ENCODE data around the gene SORCS2.

DNA sequence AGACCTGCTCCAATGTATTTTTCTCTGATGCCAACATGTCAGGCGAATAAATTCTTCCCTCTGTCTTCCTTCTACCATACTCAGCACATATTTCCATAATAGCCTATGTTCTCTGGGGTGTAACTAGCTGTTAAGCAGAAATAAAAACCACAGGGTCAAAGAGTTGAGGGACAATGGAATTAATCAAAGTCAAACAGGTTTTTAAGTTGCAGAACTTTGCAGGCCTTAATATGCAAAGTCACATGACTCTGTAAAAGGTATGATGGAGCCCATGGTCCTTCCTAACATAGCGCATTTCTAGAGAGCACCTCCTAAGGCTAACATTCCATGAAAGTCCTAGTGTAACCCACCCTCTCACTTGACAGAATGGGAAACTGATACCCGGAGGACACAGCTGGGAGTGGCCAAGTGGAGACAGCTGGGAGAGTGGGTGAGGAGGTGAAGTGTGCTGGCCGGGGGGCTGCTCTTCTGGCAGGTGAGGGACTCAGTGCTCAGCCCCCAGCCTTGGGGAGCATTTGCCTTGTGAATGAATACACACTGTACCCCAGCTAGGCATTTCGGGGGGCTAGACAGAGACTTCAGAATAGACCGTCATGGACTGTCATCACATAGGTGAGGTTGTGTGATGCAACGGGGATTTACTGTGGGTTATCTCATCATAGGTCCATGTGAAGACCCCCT, 8.4 kb upstream of the SORCS2 start:
- TF ChIP-seq POLR2AphosphoS5 (IDR thresholded peaks at IDR 0.05; ENCODE audit: borderline replicate concordance, low read depth, low read length), result no peak
- TF ChIP-seq EZH2 (IDR thresholded peaks at IDR 0.05), result no peak

All from SK-N-MC (cell line).